HepG2 (cell line): ENCODE results near the gene CABLES2. TPM values are rescaled to one million over a fixed set of nuclear protein-coding genes. Genes with fewer than 3 reads are reported as not detected.
A peak's percentile ranks its signal among the peaks of the same experiment; 100 is the strongest.

ENCODE experiments used
- ATAC-seq: fragments of 200-7000 bp; cut with Tn5 transposase; 3 replicates; pipeline ENCODE4 v1.9.1; 2020; ENCODE audit warnings: mild to moderate bottlenecking, moderate library complexity
- BruUV-seq: library from RNA; stranded (reverse); fragments of 400-500 nt; replicated peaks from 2 replicates; lab custom pipeline; 2021; lab: Mats Ljungman, UMichigan
- CTCF ChIA-PET: fragments of 300-600 bp; formaldehyde crosslinking; extraction: SDS; loops from one replicate; lab custom pipeline; 2021; ENCODE audit warnings: low total read pairs, inconsistent platforms, low intra/inter-chr PET ratio; lab: Yijun Ruan, JAX
- POLR2A ChIA-PET: fragments of 350-600 bp; sonication (Branson Sonifier 250); formaldehyde crosslinking; loops from one replicate; lab custom pipeline; 2020; ENCODE audit warnings: antibody characterized with exemption, inconsistent platforms; lab: Yijun Ruan, JAX
- DNase-seq: peaks from one replicate; pipeline ENCODE4 v3.0.0-alpha.2; 2015; ENCODE audit warnings: low spot score
- FAIRE-seq: peaks from 3 replicates; lab custom pipeline; 2011; peaks lifted over from hg19 to GRCh38; lab: Jason Lieb, UNC
- H2AFZ ChIP-seq: one replicate; pipeline ENCODE4 v1.6.1; 2011; ENCODE audit warnings: low read length, inconsistent platforms
- H3K27ac ChIP-seq: fragments of 300-600 bp; 3 replicates; pipeline ENCODE4 v1.8.0; 2011; ENCODE audit warnings: mixed run types, mild to moderate bottlenecking, mixed read lengths, low read length, inconsistent platforms; ENCODE audit not compliant: insufficient read depth; ENCODE audit errors: extremely low read length
- H3K27me3 ChIP-seq, 2 experiments: fragments of 200-600 bp in 1 of 2; 2 replicates in 1 of 2; 3 replicates in 1 of 2; pipeline versions ENCODE4 v1.6.0 to v1.8.0; 2011; ENCODE audit warnings: low read length in 2 of 2, mild to moderate bottlenecking in 2 of 2, moderate library complexity in 2 of 2, inconsistent platforms in 1 of 2; ENCODE audit not compliant: insufficient read depth in 2 of 2, control insufficient read depth in 1 of 2
- H3K36me3 ChIP-seq, 2 experiments: fragments of 200-600 bp in 1 of 2; replicated peaks in 1 of 2; 2 replicates in 1 of 2; 3 replicates in 1 of 2; pipeline versions ENCODE4 v1.5.1 to v1.8.0; 2011; ENCODE audit warnings: low read length in 2 of 2, inconsistent platforms in 1 of 2; ENCODE audit not compliant: insufficient read depth in 2 of 2, control insufficient read depth in 1 of 2
- H3K4me1 ChIP-seq: 2 replicates; pipeline ENCODE4 v1.5.1; 2012; ENCODE audit warnings: low read length, inconsistent platforms; ENCODE audit not compliant: insufficient read depth
- H3K4me2 ChIP-seq: 2 replicates; pipeline ENCODE4 v1.6.0; 2011; ENCODE audit warnings: low read depth, low read length, inconsistent platforms
- H3K4me3 ChIP-seq, 3 experiments: fragments of 200-600 bp in 1 of 3; sonication (generic), shearing (Covaris generic) in 1 of 3; replicated peaks in 1 of 3; 2 replicates each; pipeline ENCODE4 v1.5.1; 2011 to 2016; ENCODE audit warnings: low read length in 3 of 3, inconsistent platforms in 2 of 3, low read depth in 2 of 3, mild to moderate bottlenecking in 2 of 3, control low read depth in 1 of 3, mixed read lengths in 1 of 3; ENCODE audit not compliant: insufficient read depth in 1 of 3
- H3K79me2 ChIP-seq: one replicate; pipeline ENCODE4 v1.6.1; 2011; ENCODE audit warnings: low read length, inconsistent platforms; ENCODE audit not compliant: insufficient read depth
- H3K9ac ChIP-seq: 2 replicates; pipeline ENCODE4 v1.6.0; 2011; ENCODE audit warnings: mild to moderate bottlenecking, low read depth, low read length, inconsistent platforms; ENCODE audit not compliant: insufficient read depth
- H3K9me3 ChIP-seq: 2 replicates; pipeline ENCODE4 v1.5.1; 2012; ENCODE audit warnings: mild to moderate bottlenecking, low read length
- H4K20me1 ChIP-seq: 2 replicates; pipeline ENCODE4 v1.6.0; 2011; ENCODE audit warnings: inconsistent platforms, mild to moderate bottlenecking, low read length, moderate library complexity; ENCODE audit not compliant: insufficient read depth
- AGO2 ChIP-seq: fragments of 200-400 bp; formaldehyde crosslinking; optimal IDR thresholded peaks from 2 replicates; pipeline ENCODE3; 2017; ENCODE audit warnings: mild to moderate bottlenecking, low read depth, low read length, moderate library complexity
- ETV5 ChIP-seq: IDR thresholded peaks from 2 replicates; pipeline ENCODE4 v1.6.1; 2018; ENCODE audit warnings: missing biosample characterization, missing genetic modification reagents, inconsistent platforms, borderline replicate concordance
- HNF4A ChIP-seq: sonication (generic); formaldehyde crosslinking; IDR thresholded peaks from 2 replicates; pipeline ENCODE4 v1.4.0; 2020; ENCODE audit warnings: missing genetic modification reagents
- MBD4 ChIP-seq: IDR thresholded peaks from 2 replicates; pipeline ENCODE4 v1.6.1; 2012; ENCODE audit warnings: low read length, inconsistent platforms, borderline replicate concordance
- NFKB2 ChIP-seq: sonication (generic); formaldehyde crosslinking; IDR thresholded peaks from 2 replicates; pipeline ENCODE4 v1.4.0; 2020; ENCODE audit warnings: missing genetic modification reagents, borderline replicate concordance
- RBM22 ChIP-seq: fragments of 200-400 bp; formaldehyde crosslinking; optimal IDR thresholded peaks from 2 replicates; pipeline ENCODE3; 2017; ENCODE audit warnings: mild to moderate bottlenecking, low read length, moderate library complexity
- SMAD1 ChIP-seq: sonication (generic); formaldehyde crosslinking; IDR thresholded peaks from 2 replicates; pipeline ENCODE4 v1.4.0; 2020; ENCODE audit warnings: missing genetic modification reagents, low read depth, mild to moderate bottlenecking, borderline replicate concordance
- WGBS: methylation state at CpG from one replicate; pipeline ENCODE4 v1.1.6; 2017; ENCODE audit warnings: low lambda C conversion rate; 5-methylcytosine and 5-hydroxymethylcytosine counted together
- in situ Hi-C: cut with HindIII; loops from 2 replicates; pipeline ENCODE4 v1.10.0; 2017; ENCODE audit warnings: low pct_unique_long_range_greater_than_20kb; ENCODE audit not compliant: extremely low pct_ligation_motif_present
- intact Hi-C: fragments of 100-400 bp; cut with micrococcal nuclease; formaldehyde crosslinking; loops from one replicate; pipeline ENCODE4 v1.10.0; 2022; ENCODE audit not compliant: unreplicated experiment
- polyA plus RNA-seq, 8 experiments: library from polyadenylated mRNA; depleted of rRNA in 3 of 8; stranded (reverse) in 7 of 8; unstranded in 1 of 8; fragments of >200 nt; fragmentation: Illumina TruSeq in 4 of 8; extraction: Trizol in 4 of 8; gene quantifications; 2 replicates each; pipeline versions ENCODE4 v1.2.1 to v1.2.3, GENCODE V29; 2011 to 2016; ENCODE audit warnings: low read depth in 4 of 8, missing spikeins in 1 of 8, mixed read lengths in 1 of 8; ENCODE audit not compliant: insufficient read depth in 1 of 8
- total RNA-seq, 5 experiments: library from RNA; depleted of rRNA; stranded (reverse); fragments of >200 nt; fragmentation: Illumina TruSeq; extraction: Trizol; gene quantifications; 2 replicates each; pipeline ENCODE4 v1.2.3, GENCODE V29; 2016; ENCODE audit warnings: low read depth in 1 of 5
- TF ChIP-seq, protein P1 (sequence below): sonication (generic); formaldehyde crosslinking; IDR thresholded peaks from 2 replicates; pipeline ENCODE4 v1.9.0; 2022; ENCODE audit warnings: missing genetic modification reagents, mild to moderate bottlenecking, borderline replicate concordance
- TF ChIP-seq, protein P2 (sequence below): sonication (generic); formaldehyde crosslinking; IDR thresholded peaks from 2 replicates; pipeline ENCODE4 v1.5.0; 2020; ENCODE audit warnings: mild to moderate bottlenecking, missing genetic modification reagents
- TF ChIP-seq, protein P3 (sequence below): sonication (generic); formaldehyde crosslinking; IDR thresholded peaks from 2 replicates; pipeline ENCODE4 v1.4.0; 2020; ENCODE audit warnings: mild to moderate bottlenecking, missing genetic modification reagents

The CABLES2 gene
- total and polyA plus RNA-seq, 2 of the 13 experiments (the other 11 are each of a cell fraction or from before 2014, with no cell fraction given), result 5.2 to 9.7 TPM

DNA sequence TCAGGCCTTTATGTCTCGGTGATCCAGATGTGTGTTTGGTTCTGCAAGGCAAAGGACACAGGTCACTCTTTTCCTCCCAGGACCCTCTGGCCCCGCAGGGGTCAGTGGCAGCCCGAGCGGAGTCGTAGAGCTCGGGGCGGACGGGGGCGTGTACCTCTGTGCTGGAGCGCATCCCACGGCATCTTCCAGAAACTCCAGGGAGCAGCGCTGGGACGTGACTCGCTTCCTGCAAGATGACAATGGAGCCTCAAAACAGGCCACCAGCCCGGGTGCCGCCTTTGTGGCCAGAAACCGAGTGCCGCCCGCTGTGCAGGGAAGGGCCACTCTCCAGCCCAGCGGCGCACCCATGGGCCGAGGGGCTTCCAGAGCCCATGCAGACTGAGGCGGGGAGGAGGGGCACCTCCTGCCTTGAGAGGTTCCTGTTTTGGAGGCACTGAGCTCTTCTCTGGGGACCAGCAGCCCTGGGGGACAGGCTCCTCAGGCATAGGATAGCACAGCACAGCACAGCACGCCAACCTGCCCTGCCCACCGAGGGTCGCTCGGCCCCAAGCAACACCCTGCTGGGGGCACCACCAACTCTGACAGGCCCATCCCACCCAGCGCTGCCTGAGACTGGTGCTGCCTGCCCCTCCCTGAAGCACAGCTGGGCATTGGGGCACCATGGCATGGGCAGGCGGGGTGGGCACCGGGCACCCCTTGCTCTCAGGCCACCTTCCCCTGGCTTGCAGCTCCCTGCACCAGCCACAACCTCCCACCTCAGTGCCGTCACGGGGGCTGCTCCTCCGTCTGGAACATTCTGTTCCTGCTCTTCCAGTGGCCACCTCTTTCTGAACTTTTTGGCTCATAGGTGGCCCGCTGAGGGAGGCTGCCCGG lies 10.5 kb downstream of the CABLES2 start (continued):
- TF ChIP-seq ETV5 (CRISPR knock-in tag) (0 out of 2 replicates have a peak, but pooled peaks have one; percentile 9), NFKB2 (CRISPR knock-in tag) (0 out of 2 replicates have a peak, but pooled peaks have one; percentile 29), MBD4 (no peak)
- TF ChIP-seq, protein P1, sequence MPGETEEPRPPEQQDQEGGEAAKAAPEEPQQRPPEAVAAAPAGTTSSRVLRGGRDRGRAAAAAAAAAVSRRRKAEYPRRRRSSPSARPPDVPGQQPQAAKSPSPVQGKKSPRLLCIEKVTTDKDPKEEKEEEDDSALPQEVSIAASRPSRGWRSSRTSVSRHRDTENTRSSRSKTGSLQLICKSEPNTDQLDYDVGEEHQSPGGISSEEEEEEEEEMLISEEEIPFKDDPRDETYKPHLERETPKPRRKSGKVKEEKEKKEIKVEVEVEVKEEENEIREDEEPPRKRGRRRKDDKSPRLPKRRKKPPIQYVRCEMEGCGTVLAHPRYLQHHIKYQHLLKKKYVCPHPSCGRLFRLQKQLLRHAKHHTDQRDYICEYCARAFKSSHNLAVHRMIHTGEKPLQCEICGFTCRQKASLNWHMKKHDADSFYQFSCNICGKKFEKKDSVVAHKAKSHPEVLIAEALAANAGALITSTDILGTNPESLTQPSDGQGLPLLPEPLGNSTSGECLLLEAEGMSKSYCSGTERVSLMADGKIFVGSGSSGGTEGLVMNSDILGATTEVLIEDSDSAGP (CRISPR knock-in tag), result peak; percentile 26; the same call in 1 of the 2 replicates

DNA sequence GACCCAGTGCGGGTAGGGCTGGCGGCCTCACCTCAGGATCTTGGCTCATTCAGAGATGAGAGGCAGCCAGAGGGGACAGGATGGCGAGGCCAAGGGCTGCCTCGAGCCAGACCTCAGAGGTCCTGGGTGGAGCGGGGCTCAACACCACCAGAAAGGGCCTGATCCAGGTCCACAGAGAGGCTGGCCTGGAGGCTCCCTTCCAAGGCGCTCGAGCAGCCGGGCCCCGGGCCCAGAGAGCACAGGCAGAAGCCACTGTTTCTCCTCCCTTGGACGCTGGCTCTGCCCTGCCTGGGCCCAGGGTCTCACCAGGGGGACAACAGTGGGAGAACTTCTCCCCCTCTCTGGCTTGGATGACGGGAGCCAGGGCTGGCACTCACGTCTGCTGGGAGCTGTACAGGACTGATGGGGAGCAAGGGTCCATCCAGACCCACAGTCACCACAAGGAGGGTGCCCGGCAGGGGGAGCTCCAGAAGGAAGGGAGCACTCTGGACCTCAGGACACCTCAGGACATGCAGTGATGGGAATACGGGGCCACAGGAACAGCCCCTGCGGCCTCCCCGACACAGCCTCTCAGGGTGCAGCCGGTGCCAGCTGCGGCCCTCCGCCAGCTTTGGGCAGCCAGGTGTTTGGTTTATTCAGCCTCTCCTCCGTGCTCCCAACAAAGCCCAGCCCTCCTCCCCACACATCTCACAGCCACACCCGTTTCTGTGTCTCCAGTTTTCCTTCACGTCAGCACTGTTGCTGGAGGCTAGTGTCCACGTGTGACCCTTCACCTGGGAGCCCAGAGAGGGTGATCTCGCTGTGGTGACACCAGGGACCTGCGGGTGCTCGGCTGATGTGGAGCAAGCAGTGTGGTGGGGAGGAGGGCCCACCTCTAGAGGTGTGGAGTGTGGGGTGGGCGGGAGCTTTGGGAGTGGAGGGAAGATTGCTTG lies 11.5 kb downstream of the CABLES2 start:
- H4K20me1 ChIP-seq, result no peaks in the 10 kb centered on the region
- H3K79me2 ChIP-seq, result no peaks in the 10 kb centered on the region
- H3K27ac ChIP-seq, result no peak overlapping the region
- no peak overlapping the region for H2AFZ ChIP-seq
- H3K4me3 ChIP-seq, result no peak overlapping the region
- FAIRE-seq (peak; percentile 60), ATAC-seq (peak; percentile 61), DNase-seq (no peak)
- BruUV-seq, result no TSS peak
- WGBS, result 83% methylated on average over 26 of the region's 27 CpGs
- no peak overlapping the region for H3K4me2 ChIP-seq
- intact Hi-C loops (no loop called here), in situ Hi-C loops (no loop called here)
- no peaks in the 10 kb centered on the region for H3K4me1 ChIP-seq
- POLR2A ChIA-PET, result interaction anchor here (1.0 to 2.1 kb wide), 3 partner anchors 9 to 27 kb away, joined by 3 to 8 read pairs (median 4); partner anchors contain the start of gene RPS21
- CTCF ChIA-PET, result interaction anchor here (1.5 kb wide), 1 partner anchor 10 kb away, joined by 6 read pairs; no protein-coding TSS in a partner anchor
- peaks cover 6 to 16% of the 10 kb centered on the region in 2 experiments; a peak in 4 of 5 replicates for H3K36me3 ChIP-seq
- H3K9ac ChIP-seq, result no peak overlapping the region
- H3K9me3 ChIP-seq, result no peaks in the 10 kb centered on the region
- H3K27me3 ChIP-seq, result no peaks in the 10 kb centered on the region
- TF ChIP-seq, protein P2, sequence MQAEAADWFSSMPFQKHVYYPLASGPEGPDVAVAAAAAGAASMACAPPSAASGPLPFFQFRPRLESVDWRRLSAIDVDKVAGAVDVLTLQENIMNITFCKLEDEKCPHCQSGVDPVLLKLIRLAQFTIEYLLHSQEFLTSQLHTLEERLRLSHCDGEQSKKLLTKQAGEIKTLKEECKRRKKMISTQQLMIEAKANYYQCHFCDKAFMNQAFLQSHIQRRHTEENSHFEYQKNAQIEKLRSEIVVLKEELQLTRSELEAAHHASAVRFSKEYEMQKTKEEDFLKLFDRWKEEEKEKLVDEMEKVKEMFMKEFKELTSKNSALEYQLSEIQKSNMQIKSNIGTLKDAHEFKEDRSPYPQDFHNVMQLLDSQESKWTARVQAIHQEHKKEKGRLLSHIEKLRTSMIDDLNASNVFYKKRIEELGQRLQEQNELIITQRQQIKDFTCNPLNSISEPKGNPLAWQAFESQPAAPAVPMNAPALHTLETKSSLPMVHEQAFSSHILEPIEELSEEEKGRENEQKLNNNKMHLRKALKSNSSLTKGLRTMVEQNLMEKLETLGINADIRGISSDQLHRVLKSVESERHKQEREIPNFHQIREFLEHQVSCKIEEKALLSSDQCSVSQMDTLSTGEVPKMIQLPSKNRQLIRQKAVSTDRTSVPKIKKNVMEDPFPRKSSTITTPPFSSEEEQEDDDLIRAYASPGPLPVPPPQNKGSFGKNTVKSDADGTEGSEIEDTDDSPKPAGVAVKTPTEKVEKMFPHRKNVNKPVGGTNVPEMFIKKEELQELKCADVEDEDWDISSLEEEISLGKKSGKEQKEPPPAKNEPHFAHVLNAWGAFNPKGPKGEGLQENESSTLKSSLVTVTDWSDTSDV, result 0 out of 2 replicates have a peak, but pooled peaks have one; percentile 27
- TF ChIP-seq HNF4A (CRISPR knock-in tag) (peak; percentile 36; the same call in 1 of the 2 replicates), RBM22 (peak; percentile 17), SMAD1 (CRISPR knock-in tag) (peak; percentile 10; the same call in 1 of the 2 replicates), AGO2 (peak; percentile 87)
- TF ChIP-seq, protein P3, sequence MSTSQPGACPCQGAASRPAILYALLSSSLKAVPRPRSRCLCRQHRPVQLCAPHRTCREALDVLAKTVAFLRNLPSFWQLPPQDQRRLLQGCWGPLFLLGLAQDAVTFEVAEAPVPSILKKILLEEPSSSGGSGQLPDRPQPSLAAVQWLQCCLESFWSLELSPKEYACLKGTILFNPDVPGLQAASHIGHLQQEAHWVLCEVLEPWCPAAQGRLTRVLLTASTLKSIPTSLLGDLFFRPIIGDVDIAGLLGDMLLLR (CRISPR knock-in tag), result peak; percentile 26; the same call in 1 of the 2 replicates
